Neural progenitor cell (in vitro differentiated cells): ENCODE measurements around the gene HIGD1C.

Experiments
- EZH2 ChIP-seq: fragments of 200-600 bp; sonication (generic); IDR thresholded peaks from 2 replicates; pipeline ENCODE4 v1.6.1; 2017; ENCODE audit warnings: antibody characterized with exemption, mild to moderate bottlenecking, moderate library complexity
- EZH2phosphoT487 ChIP-seq: fragments of 200-600 bp; sonication (generic); IDR thresholded peaks from 2 replicates; pipeline ENCODE4 v1.6.1; 2017; ENCODE audit warnings: antibody characterized with exemption
- TF ChIP-seq, protein P1 (sequence below): fragments of 200-600 bp; sonication (generic); IDR thresholded peaks from 2 replicates; pipeline ENCODE4 v1.5.1; 2017; ENCODE audit warnings: antibody characterized with exemption, mild to moderate bottlenecking

DNA sequence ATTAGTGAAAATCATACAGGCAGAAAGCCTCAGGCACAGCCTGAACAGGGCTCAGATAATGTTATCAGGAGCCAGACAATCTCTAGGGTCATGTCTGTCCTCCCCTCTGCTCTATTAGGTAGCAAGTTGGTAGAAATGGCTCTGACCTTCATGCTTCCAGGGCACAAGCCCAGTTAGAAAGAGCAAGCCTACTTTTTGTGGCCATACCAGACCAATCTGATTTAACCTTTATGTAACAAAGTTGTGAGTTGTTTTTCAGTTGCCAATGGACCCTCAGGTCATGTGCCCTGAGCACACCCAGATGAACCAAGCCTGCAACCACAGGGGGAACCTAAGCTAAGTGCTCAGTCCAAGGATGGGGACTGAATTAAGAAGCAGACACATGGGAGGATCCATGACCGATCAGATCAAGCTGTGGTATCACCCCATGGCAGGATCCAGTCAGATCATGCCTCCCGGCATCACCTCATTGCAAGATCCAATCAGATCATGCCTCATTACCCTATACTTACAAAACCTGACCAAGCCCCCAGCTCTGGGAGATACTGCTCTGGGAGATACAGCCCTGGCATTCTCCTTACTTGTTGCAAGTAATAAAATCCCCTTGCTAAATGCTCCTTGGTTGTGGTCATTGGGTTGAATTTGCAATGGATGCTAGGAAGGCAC lies 18.8 kb upstream of the HIGD1C start:
- TF ChIP-seq, protein P1, sequence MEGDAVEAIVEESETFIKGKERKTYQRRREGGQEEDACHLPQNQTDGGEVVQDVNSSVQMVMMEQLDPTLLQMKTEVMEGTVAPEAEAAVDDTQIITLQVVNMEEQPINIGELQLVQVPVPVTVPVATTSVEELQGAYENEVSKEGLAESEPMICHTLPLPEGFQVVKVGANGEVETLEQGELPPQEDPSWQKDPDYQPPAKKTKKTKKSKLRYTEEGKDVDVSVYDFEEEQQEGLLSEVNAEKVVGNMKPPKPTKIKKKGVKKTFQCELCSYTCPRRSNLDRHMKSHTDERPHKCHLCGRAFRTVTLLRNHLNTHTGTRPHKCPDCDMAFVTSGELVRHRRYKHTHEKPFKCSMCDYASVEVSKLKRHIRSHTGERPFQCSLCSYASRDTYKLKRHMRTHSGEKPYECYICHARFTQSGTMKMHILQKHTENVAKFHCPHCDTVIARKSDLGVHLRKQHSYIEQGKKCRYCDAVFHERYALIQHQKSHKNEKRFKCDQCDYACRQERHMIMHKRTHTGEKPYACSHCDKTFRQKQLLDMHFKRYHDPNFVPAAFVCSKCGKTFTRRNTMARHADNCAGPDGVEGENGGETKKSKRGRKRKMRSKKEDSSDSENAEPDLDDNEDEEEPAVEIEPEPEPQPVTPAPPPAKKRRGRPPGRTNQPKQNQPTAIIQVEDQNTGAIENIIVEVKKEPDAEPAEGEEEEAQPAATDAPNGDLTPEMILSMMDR = no peak
- TF ChIP-seq EZH2 (no peak), EZH2phosphoT487 (no peak)
